Measurements from ENCODE around the gene GABARAPL1.

GABARAPL1 gene

DNA sequence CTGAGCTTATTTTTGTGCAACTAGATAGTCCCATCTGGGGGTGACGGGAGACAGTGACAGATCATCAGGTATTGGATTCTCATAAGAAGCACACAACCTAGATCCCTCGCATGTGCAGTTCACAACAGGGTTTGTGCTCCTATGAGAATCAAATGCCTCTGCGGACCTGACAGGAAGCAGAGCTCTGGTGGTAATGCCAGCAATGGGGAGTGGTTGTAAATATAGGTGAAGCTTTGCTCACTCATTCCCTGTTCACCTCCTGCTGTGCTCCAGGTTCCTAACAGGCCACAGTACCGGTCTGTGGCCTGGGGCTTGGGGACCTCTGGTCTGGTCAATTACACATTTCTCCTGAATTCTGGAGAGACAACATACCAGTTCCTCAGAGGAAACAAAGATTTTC lies 39.0 kb downstream of the GABARAPL1 start:
- Histone ChIP-seq H3K4me3 (replicated peaks; ENCODE audit: low read depth, low read length) (no peak overlapping the region), H3K36me3 (ENCODE audit: control insufficient read depth, insufficient read depth, low read length) (no peaks in the 10 kb centered on the region), H3K27me3 (replicated peaks; ENCODE audit: control insufficient read depth, insufficient read depth, low read length) (no peaks in the 10 kb centered on the region)
- DNase-seq (ENCODE audit: extremely low read depth, insufficient read length): no peak
- TF ChIP-seq, protein P1, sequence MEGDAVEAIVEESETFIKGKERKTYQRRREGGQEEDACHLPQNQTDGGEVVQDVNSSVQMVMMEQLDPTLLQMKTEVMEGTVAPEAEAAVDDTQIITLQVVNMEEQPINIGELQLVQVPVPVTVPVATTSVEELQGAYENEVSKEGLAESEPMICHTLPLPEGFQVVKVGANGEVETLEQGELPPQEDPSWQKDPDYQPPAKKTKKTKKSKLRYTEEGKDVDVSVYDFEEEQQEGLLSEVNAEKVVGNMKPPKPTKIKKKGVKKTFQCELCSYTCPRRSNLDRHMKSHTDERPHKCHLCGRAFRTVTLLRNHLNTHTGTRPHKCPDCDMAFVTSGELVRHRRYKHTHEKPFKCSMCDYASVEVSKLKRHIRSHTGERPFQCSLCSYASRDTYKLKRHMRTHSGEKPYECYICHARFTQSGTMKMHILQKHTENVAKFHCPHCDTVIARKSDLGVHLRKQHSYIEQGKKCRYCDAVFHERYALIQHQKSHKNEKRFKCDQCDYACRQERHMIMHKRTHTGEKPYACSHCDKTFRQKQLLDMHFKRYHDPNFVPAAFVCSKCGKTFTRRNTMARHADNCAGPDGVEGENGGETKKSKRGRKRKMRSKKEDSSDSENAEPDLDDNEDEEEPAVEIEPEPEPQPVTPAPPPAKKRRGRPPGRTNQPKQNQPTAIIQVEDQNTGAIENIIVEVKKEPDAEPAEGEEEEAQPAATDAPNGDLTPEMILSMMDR (IDR thresholded peaks at IDR 0.05; ENCODE audit: insufficient read depth, low read length, poor library complexity, severe bottlenecking): no peak

GRCh38 chr12:10252201-10252600 lies 39.5 kb downstream of the GABARAPL1 start:
- DNase-seq (ENCODE audit: extremely low read depth, insufficient read length): no peak
- Histone ChIP-seq H3K4me3 (replicated peaks; ENCODE audit: low read depth, low read length) (no peak overlapping the region), H3K27me3 (replicated peaks; ENCODE audit: control insufficient read depth, insufficient read depth, low read length) (no peaks in the 10 kb centered on the region), H3K36me3 (ENCODE audit: control insufficient read depth, insufficient read depth, low read length) (no peaks in the 10 kb centered on the region)
- TF ChIP-seq, protein P1 (IDR thresholded peaks at IDR 0.05; ENCODE audit: insufficient read depth, low read length, poor library complexity, severe bottlenecking): no peak

GRCh38 chr12:10256064-10256463 lies 43.4 kb downstream of the GABARAPL1 start:
- no peaks in the 10 kb centered on the region for H3K36me3 ChIP-seq (ENCODE audit: control insufficient read depth, insufficient read depth, low read length)
- H3K27me3 ChIP-seq (replicated peaks; ENCODE audit: control insufficient read depth, insufficient read depth, low read length): no peaks in the 10 kb centered on the region
- no peak for DNase-seq (ENCODE audit: extremely low read depth, insufficient read length)
- H3K4me3 ChIP-seq (replicated peaks; ENCODE audit: low read depth, low read length): no peak overlapping the region
- TF ChIP-seq, protein P1 (IDR thresholded peaks at IDR 0.05; ENCODE audit: insufficient read depth, low read length, poor library complexity, severe bottlenecking): no peak

DNA sequence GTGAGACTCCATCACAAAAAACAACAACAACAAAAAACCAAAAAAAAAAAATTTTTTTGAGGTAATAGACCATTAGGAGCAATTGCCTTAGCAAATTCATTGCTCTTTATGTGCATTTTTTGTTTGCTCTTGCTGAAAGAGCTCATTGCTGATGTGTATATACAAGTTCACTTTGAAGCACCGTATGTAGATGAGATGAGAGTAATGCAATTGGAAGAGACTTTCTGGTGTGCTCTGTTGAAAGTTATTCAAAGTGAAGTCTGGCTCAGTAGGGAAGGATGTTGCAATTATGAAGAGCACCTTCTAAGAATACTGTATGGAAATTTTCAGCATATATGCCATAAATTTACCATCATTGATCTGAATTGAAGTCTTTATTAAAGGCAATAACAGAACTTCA lies 48.2 kb downstream of the GABARAPL1 start:
- no peak for DNase-seq (ENCODE audit: extremely low read depth, insufficient read length)
- Histone ChIP-seq H3K27me3 (replicated peaks; ENCODE audit: control insufficient read depth, insufficient read depth, low read length) (no peaks in the 10 kb centered on the region), H3K36me3 (ENCODE audit: control insufficient read depth, insufficient read depth, low read length) (no peaks in the 10 kb centered on the region), H3K4me3 (replicated peaks; ENCODE audit: low read depth, low read length) (no peak overlapping the region)
- TF ChIP-seq, protein P1 (IDR thresholded peaks at IDR 0.05; ENCODE audit: insufficient read depth, low read length, poor library complexity, severe bottlenecking): no peak

- Histone ChIP-seq H3K4me3 (replicated peaks; ENCODE audit: low read depth, low read length) (no peak overlapping the region), H3K36me3 (ENCODE audit: control insufficient read depth, insufficient read depth, low read length) (no peaks in the 10 kb centered on the region), H3K27me3 (replicated peaks; ENCODE audit: control insufficient read depth, insufficient read depth, low read length) (no peaks in the 10 kb centered on the region)
- DNase-seq (ENCODE audit: extremely low read depth, insufficient read length): no peak
- TF ChIP-seq, protein P1 (IDR thresholded peaks at IDR 0.05; ENCODE audit: insufficient read depth, low read length, poor library complexity, severe bottlenecking): no peak
These were observed 55.4 kb downstream of the GABARAPL1 start for GRCh38 chr12:10268037-10268436.

DNA sequence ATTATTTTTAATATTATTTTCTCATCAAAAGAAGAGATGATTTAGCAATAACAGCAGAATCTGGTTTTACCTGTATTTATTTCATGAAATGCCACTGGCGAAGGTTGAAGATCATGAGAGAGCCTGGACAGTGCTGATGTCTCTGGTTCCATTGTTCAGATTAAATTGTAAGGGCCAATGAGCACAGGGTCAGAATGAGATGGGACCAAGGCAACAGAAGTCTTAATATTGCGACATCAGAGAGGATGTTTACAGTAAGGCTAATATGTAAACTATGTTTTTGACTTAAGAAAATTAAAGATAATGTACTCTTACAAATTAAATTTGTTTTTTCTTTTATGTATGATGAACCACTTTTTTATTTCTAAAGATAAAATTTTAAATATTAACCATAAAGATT lies 59.8 kb downstream of the GABARAPL1 start:
- TF ChIP-seq, protein P1 (IDR thresholded peaks at IDR 0.05; ENCODE audit: insufficient read depth, low read length, poor library complexity, severe bottlenecking): no peak
- no peak for DNase-seq (ENCODE audit: extremely low read depth, insufficient read length)
- H3K4me3 ChIP-seq (replicated peaks; ENCODE audit: low read depth, low read length): no peak overlapping the region
- H3K36me3 ChIP-seq (ENCODE audit: control insufficient read depth, insufficient read depth, low read length): no peaks in the 10 kb centered on the region
- H3K27me3 ChIP-seq (replicated peaks; ENCODE audit: control insufficient read depth, insufficient read depth, low read length): no peaks in the 10 kb centered on the region

Measured in GM06990 (cell line).